Measurements from ENCODE around the gene CD300H. TPM values are rescaled to one million over a fixed set of nuclear protein-coding genes. Genes with fewer than 3 reads are reported as not detected.
"Not testable (repeated sequence)": the region's sequence is repeated elsewhere in the genome, so short reads cannot be mapped to it uniquely, and the experiment has no call there.

CD300H gene
- total RNA-seq, 1 experiment from 2014 or later = not detected

GRCh38 chr17:74584292-74585060, 17.2 kb upstream of the CD300H start:
- DNase-seq (ENCODE audit: low read depth) = no peak

GRCh38 chr17:74582633-74583032, 15.3 kb upstream of the CD300H start:
- DNase-seq (ENCODE audit: low read depth) = no peak

- no peak for DNase-seq (ENCODE audit: low read depth)
These were observed 12.6 kb upstream of the CD300H start for GRCh38 chr17:74579900-74580299.

GRCh38 chr17:74578979-74579378, 11.7 kb upstream of the CD300H start:
- DNase-seq (ENCODE audit: low read depth) = no peak

- no peak for DNase-seq (ENCODE audit: low read depth)
These were observed 7.3 kb upstream of the CD300H start for GRCh38 chr17:74574489-74575142.

- DNase-seq (ENCODE audit: low read depth) = not testable (repeated sequence)
These were observed 6.3 kb upstream of the CD300H start for GRCh38 chr17:74573635-74574034.

GRCh38 chr17:74573169-74573568, 5.9 kb upstream of the CD300H start:
- no peak for DNase-seq (ENCODE audit: low read depth)

GRCh38 chr17:74571621-74572270, 4.4 kb upstream of the CD300H start:
- DNase-seq (ENCODE audit: low read depth) = no peak

GRCh38 chr17:74569020-74570003, 2.0 kb upstream of the CD300H start:
- DNase-seq (ENCODE audit: low read depth) = peak; percentile 99

- DNase-seq (ENCODE audit: low read depth) = no peak
These were observed 981 bp upstream of the CD300H start for GRCh38 chr17:74568106-74568873.

GRCh38 chr17:74566132-74566753, 1.1 kb downstream of the CD300H start:
- DNase-seq (ENCODE audit: low read depth) = peak; percentile 72

GRCh38 chr17:74565126-74565525, 2.2 kb downstream of the CD300H start:
- DNase-seq (ENCODE audit: low read depth) = no peak

GRCh38 chr17:74563358-74563757, 4.0 kb downstream of the CD300H start:
- DNase-seq (ENCODE audit: low read depth) = no peak

- no peak for DNase-seq (ENCODE audit: low read depth)
These were observed 5.7 kb downstream of the CD300H start for GRCh38 chr17:74561586-74561985.

GRCh38 chr17:74558882-74559519, 8.3 kb downstream of the CD300H start:
- no peak for DNase-seq (ENCODE audit: low read depth)

- not testable (repeated sequence) for DNase-seq (ENCODE audit: low read depth)
These were observed 8.9 kb downstream of the CD300H start for GRCh38 chr17:74558402-74558801.

GRCh38 chr17:74555427-74555940, 11.8 kb downstream of the CD300H start:
- no peak for DNase-seq (ENCODE audit: low read depth)

- DNase-seq (ENCODE audit: low read depth) = no peak
These were observed 12.4 kb downstream of the CD300H start for GRCh38 chr17:74554909-74555308.

- DNase-seq (ENCODE audit: low read depth) = peak; percentile 59
These were observed 15.3 kb downstream of the CD300H start for GRCh38 chr17:74552037-74552436.

GRCh38 chr17:74550602-74551001, 16.7 kb downstream of the CD300H start:
- no peak for DNase-seq (ENCODE audit: low read depth)
